IPS-NIHi7 (cell line): ENCODE measurements around the gene MICU2.

Experiments
- DNase-seq: peaks from one replicate; pipeline ENCODE4 v3.0.0; 2012; ENCODE audit warnings: mixed read lengths; ENCODE audit errors: extremely low spot score

MICU2 gene

DNA sequence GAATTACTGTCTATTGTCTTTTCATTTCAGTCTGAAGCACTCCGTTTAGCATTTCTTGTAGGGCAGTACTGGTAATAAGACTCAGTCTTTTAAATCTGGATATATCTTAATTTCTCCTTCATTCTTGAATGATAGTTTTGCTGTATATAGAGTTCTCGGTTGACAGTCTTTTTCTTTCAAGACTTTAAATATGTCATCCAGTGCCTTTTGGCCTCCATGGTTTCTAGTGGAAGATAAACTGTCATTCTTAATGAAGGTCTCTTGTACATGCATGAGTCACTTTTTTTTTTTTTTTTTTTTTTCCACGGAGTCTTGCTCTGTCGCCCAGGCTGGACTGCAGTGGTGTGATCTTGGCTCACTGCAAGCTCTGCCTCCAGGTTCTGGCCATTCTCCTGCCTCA is 117.6 kb downstream of the MICU2 start:
- no peak for DNase-seq

DNA sequence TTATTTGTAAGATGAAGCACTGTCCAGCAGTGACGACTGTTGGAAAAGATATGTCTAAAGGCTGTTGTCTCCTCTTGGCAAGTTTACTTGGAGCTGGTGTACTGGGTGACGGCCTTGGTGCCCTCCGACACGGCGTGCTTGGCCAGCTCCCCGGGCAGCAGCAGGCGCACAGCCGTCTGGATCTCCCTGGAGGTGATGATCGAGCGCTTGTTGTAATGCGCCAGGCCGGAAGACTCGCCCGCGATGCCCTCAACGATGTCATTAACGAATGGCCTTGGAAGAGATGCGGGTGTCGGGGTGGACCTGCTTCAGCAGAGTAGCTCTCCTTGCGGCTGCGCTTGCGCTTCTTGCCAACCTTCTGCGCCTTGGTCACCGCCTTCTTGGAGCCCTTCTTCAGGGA is 120.2 kb downstream of the MICU2 start:
- DNase-seq, result no peak

DNA sequence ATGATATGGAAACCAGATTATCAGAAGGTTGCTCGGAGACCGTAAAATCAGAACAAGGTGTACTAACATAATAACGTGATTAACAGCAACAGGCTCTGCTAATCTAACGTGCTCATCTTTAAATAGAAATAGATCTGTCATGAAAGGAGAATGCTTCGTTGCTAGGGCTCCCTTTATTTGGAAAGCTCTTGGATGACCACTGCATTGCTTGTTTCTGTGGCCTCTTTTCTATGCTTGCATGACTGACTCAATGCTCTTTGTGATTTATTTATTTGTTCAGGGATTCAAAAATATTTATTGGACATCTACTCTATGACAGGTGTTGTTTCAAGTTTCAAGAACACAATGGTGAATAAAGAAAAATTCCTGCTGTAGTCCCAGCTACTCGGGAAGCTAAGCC is 122.6 kb downstream of the MICU2 start:
- no peak for DNase-seq

DNA sequence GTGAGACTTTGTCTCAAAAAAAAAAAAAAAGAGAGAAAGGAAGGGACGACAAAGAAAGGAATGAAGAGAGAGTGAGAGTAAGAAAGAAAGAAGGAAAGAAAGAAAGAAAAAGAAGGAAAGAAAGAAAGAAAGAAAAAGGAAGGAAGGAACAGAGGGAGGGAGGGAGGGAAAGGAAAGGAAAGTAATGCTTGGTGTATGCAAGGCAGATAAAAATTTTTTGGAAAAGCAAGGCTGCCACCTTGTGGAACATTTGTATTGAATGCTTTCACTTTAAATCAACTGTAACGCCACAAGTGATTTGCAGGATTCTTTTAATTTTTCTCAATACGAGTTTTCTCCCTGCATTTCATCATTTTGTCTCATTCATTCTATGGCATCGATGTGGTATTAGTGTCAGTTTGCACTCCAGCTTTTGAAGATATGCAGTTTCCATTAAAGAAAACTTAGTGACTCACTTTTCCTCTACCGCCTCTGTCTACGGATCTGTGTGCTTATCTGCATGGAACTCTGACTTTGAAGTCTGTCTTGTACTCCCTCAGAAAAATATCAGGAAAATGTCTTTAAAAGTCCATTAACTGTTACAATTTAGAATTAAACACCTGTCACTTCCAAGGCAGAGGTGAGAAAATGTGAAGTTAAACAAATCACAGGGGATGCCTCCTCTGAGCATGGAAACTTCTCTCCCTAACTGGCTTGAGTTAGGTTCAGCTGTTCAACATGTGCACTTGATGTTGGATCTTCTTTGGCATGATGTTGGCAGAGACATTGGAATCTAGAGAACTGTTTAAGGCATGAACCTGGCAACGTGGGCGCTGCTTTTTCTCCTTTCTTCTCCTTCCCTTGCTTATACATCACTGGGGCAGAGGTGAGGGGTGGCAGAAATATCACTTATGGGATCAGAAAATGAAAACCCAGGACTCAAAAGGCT is 124.8 kb downstream of the MICU2 start:
- peak; percentile 29 for DNase-seq

DNA sequence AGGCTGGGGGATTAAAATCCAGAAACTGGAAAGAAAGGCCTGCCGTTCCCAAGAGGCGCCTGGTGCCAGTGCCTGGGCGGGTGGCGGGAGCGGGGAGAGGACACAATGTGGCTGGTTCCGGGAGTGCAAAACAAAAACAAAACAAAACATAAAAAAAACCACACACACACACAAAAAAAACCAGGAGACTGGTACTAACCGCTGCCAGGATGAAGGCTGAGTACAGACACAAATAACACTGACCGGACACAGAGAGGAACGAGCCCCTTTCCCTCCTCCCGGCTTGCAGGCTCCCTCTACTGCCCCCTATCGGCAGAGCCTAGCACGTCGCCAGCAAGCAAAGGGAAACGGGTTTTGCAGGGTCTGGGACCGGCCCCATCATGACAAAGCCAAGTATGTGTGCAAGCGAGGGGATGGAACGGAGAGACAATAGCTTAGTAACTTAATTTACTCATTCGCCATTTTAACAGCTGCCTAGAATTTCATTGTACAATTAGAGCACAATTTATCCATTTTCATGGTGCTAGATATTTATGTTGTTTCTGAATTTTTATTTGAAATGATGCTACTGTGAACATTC is 127.0 kb downstream of the MICU2 start:
- DNase-seq, result peak; percentile 82

DNA sequence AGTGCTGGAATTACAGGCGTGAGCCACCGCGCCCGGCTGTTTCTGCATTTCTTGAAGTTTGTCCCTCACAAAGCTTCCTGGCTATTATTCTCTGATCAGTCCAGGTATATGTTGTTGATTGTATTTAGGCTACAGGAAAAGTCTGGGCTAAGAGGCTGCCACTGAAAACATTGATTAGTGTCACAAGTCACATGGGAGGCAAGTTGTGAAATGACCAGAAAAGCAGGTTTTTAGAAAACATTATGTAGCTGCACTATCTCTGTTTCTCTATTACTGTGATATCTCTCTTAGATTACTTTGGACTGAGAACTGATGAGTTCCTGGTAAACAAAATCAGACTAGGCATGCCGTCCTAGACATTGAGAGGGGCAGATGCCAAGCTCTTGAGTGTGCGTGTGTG is 128.9 kb downstream of the MICU2 start:
- DNase-seq, result no peak

DNA sequence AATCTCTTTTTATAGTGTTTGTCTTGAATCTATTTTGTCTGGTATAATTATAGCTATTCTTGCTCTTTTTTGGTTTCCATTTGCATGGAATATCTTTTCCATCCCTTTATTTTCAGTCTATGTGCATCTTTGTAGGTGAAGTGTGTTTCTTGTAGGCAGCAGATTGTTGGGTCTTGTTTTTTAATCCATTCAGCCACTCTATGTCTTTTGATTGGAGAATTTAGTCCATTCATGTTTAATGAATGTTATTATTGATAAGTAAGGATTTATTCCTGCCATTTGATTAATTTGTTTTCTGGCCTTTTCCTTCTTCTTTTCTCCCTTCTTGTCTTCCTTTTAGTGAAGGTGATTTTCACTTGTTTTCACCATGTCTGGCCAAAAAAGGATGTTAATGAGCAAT is 133.2 kb downstream of the MICU2 start:
- no peak for DNase-seq

DNA sequence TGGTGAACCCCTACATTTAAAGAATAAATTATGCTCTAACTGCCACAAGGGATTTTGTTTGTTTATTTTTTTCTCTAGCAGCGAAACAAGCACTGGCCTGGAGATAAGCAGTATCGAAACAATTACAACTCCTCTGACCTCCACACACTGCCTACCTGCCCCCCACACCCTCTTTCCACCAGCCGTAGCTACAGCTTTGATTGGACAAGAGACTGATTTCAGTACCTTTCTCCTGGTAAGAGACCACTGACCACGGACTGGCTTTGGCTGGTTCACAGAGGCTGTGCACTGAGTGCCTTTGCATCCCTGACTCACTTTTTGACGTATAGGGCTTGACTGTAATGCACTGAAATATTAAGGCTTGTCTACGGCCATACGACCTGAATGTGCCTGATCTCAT is 137.4 kb downstream of the MICU2 start:
- DNase-seq, result no peak

DNA sequence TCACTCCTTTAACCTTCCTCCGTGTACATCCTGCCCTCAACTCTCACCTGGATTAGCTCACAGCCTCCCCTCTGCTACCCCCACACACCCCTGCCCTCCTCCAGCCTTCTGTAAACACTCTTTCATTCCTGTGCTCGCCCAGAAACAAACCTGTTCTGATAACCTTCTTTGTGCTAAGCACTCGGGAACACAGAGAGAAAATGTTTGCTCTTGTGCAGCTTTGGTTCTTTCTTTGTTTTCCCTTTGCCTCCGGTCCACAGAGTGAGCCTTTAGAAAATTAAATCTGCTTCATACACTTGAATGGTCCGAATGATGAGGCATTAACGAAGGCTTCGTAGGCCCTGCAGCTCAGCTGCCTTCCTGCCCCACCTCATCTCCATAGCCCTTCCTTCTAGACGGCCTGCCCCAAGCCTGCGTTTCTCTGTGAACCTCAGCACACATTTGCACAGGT is 138.2 kb downstream of the MICU2 start:
- DNase-seq, result peak; percentile 14

DNA sequence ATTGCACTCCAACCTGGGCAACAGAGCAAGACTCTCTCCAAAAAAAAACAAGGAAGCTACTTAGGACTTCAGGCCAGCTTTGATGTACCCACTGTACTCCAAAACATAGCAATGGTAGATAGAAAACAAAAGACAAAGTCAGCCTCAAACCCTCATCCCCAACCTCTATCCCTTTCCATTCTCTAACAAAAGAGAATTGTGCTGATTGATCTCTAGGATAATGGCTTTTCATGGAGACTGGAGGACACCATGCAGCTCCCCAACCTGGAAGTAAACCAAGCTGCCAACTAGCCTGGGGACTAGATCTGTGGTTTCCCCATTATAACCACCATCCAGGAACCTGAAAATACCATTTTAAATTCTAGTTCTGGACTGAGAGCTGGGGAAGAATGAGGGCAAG is 140.5 kb downstream of the MICU2 start:
- no peak for DNase-seq

DNA sequence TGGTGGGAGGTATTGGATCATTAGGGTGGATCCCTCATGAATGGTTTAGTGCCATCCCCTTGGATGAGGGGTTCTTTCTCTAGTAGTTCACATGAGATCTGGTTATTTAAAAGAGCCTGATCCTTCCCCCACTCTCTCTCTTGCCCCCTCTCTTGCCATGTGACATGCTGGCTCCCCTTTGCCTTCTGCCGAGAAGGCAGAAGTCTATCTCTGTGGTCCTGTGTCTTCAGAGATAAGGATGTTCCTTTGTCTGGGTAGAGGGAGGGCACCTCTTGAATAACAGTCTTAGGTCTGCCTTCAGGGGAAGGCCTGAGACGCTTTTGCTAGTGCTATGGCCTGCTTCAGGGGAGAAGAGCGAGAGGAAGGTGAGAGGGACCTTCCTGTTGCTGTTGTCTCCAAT is 142.8 kb downstream of the MICU2 start:
- no peak for DNase-seq

DNA sequence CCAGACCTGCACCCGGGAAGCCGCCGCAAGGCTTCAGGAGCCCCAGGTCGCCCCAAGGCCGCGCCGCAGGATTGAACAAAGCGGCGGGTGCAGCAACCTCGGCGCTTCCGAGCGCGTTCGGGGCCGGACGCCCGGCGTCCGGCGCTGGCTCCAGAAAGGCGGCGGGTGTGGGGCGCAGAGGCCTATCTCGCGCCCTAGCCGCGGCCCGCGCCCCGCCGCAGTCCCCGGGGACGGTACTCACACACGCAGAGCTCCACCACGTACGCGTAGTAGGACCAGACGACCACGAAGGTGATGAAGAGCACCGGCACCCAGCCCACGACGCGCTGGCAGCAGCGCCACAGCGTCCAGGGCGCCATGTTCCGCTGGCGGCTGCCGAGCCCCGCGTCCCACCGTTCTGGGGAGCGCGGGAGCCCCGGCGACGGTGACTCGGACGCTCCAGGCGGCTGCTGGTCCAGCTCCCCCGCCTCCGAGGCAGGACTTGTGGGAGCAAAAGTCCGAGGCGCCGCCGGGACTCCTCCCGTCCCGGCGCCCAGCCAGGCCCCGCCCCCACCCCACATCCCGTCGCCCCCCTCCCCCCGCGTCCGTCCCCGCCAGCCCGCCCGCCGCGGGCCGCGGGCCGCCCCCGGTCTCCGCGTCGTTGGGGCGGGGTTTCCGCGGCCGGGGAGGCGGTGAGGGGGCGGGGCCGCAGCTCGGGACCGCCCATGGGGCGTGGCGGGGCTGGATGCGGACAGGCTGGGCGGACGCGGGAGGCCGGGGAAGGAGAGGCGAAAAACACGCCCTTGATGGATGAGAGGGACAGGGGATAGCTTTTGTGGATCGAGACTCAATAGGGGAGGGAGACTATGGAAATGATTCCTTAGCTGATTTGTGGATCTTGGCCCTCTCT is 144.9 kb downstream of the MICU2 start, which contains the start of gene ZDHHC20:
TSS of gene ZDHHC20 (minus strand) at position 491 of the 889 bp plus-strand sequence. CDS start at position 359, 132 bp downstream.
- DNase-seq, result peak; percentile 97

DNA sequence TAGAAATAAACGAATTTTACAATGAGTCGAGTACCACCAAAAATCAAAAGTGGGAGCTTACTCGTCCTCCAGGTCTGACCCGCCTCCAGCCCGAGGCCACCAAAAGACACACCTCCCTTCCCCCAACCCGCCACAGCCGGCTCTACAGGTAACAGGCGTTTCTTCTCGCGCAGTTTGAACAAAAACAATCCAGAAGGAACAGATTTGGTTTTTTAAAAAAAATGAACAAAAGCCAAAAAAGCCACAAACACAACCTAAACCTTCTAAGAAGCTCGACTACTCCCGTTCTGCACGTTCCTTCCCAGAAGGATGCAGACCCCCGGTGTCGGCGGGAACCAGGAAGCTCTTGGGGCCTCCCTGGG is 145.5 kb downstream of the MICU2 start:
- peak; percentile 73 for DNase-seq

DNA sequence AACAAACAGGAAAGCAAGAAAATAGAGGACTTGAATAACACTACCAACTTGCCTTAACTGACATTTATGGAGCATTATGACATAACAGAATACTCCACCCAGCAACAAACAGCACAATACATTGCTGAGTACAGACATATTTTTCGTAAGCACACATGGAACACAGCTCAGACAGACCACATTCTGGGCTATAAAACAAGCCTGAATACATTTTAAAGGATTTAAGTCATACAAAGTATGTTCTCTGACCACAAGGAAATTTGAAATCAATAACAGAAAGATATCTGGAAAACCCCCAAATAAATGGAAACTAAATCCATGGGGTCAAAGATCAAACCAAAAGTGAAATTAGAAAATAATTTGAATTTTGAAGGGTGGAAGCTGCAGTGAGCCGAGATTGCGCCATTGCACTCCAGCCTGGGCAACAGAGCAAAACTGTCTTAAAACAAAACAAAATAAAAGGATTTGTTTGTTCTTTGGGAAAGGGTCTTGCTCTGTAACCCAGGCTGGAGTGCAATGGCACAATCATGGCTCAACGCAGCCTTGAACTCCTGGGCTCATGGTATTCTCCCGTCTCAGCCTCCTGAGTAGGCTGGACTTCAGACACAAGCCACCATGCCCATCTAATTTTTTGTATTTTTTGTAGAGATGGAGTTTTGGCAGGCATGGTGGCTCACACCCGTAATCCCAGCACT is 150.4 kb downstream of the MICU2 start:
- no peak for DNase-seq

DNA sequence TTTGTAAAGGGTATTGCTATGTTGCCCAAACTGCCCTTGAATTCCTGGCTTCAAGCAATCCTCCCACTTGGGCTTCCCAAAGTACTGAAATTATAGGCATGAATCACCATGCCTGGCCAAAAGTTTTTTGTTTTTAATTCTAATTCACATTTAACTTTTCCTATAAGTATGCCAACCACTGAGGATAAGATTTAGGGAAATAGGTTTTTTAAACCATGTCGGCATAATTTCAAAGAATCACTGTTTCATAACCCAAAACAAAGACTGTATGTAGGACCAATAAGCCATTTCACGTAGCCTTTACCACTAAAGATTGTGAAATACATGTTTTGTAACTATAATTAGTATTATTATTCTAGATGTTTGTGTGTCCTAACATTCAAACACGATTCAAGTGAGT is 153.0 kb downstream of the MICU2 start:
- no peak for DNase-seq

DNA sequence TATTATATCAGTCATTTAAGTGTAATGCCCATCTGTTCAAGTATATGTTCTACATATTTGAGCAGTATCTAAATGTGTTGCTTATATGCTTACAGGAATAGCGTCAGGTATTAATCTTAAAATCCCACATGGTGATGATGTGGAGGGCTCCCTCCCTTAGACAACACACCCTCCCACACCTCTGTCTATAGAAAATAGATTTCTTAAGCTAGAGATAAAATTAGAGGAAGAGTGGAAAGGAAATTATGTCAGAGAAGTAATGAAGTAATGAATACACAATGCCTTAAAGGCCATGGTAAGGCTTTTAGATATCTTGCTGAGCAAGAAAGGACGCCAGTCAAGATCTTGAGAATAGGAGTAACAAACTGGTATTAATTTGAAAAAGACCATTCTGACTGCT is 157.3 kb downstream of the MICU2 start:
- DNase-seq, result no peak

DNA sequence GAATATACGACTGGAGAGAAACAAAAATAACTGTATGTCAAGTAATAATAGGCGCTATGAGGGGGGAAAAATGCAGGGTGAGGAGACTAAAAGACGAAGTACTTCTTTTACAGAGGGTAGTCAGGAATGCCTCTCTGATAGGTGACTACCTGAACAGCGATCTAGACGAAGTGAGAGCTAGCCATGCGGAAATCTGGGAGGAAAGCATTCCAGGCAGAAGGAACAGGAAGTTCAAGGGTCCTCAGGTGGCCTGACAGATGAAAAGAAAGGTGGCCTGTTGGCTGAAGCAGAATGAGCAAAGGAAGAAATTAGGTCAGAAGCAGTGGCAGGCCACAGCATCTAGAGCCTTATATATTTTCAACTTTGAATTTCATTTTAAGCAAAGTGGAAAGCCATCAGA is 158.2 kb downstream of the MICU2 start:
- no peak for DNase-seq

DNA sequence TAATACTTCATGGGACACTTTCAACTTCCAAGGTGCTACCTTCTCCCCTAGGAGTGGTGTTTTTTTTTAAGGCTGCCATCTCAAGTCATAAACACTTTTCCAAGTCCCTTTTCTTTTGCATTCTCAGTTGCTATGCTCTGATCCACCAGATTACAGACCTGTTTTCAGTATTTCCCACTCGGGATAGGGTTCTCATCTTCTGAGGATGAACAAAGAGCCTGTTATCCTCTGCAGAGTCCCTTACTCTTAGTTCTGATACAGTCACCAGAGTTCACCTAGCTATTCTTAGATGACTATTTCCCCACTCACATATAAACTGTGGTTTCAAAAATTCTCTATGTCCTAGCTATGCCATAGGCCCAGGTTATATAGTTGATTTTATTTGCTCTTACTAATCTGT is 160.8 kb downstream of the MICU2 start:
- no peak for DNase-seq
